ENCODE results near the gene SLC5A10. TPM values are rescaled to one million over a fixed set of nuclear protein-coding genes. Genes with fewer than 3 reads are reported as not detected.

Gene SLC5A10
- polyA plus RNA-seq, 1 of the 3 experiments (the other 2 are of a cell fraction): not detected

- Histone ChIP-seq H3K4me3 (ENCODE audit: low read depth in 2 of 2, low read length in 1 of 2) (no peak overlapping the region), H4K20me1 (ENCODE audit: insufficient read depth) (no peaks in the 10 kb centered on the region), H3K27ac (ENCODE audit: low read depth in 2 of 2, low read length in 1 of 2) (peak overlapping the region in 1 of 2 experiments; percentile 63; a peak in 1 of 4 replicates), H3K9ac (peak overlapping the region; percentile 71), H3K9me3 (no peaks in the 10 kb centered on the region), H3K9me2 (no peaks in the 10 kb centered on the region), H3K27me3 (ENCODE audit: insufficient read depth) (no peaks in the 10 kb centered on the region), H3K79me2 (ENCODE audit: insufficient read depth) (no peaks in the 10 kb centered on the region), H3K36me3 (replicated peaks in 1 of 2; ENCODE audit: control insufficient read depth in 1 of 2, insufficient read depth in 2 of 2, low read length in 1 of 2) (peaks cover 0 to 20% of the 10 kb centered on the region in 2 experiments), H2AFZ (ENCODE audit: low read depth) (no peak overlapping the region), H3F3A (replicated peaks; ENCODE audit: insufficient read depth) (no peaks in the 10 kb centered on the region), H3K4me1 (ENCODE audit: control insufficient read depth in 1 of 2, insufficient read depth in 2 of 2, low read depth in 1 of 2, low read length in 1 of 2) (peaks cover 0 to 11% of the 10 kb centered on the region in 2 experiments; a peak in 3 of 4 replicates), H3K4me2 (no peak overlapping the region; the same call in 1 of the 2 replicates)
- ChIA-PET POLR2A (no interaction called here), CTCF (interaction anchor here (2.5 kb wide), 1 partner anchor 21 kb away, joined by 17 read pairs; no protein-coding TSS in a partner anchor)
- WGBS (ENCODE audit: low lambda C conversion rate): 93% methylated on average over 6 of the region's 6 CpGs
- TF ChIP-seq, protein P1, sequence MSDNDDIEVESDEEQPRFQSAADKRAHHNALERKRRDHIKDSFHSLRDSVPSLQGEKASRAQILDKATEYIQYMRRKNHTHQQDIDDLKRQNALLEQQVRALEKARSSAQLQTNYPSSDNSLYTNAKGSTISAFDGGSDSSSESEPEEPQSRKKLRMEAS (IDR thresholded peaks at IDR 0.05; ENCODE audit: low read depth): no peak
- no peak for TF ChIP-seq USF2 (IDR thresholded peaks at IDR 0.05; ENCODE audit: borderline replicate concordance, low read depth, low read length)
- TF ChIP-seq, protein P2, sequence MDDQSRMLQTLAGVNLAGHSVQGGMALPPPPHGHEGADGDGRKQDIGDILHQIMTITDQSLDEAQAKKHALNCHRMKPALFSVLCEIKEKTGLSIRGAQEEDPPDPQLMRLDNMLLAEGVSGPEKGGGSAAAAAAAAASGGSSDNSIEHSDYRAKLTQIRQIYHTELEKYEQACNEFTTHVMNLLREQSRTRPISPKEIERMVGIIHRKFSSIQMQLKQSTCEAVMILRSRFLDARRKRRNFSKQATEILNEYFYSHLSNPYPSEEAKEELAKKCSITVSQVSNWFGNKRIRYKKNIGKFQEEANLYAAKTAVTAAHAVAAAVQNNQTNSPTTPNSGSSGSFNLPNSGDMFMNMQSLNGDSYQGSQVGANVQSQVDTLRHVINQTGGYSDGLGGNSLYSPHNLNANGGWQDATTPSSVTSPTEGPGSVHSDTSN (IDR thresholded peaks at IDR 0.05): no peak
- TF ChIP-seq, protein P3, sequence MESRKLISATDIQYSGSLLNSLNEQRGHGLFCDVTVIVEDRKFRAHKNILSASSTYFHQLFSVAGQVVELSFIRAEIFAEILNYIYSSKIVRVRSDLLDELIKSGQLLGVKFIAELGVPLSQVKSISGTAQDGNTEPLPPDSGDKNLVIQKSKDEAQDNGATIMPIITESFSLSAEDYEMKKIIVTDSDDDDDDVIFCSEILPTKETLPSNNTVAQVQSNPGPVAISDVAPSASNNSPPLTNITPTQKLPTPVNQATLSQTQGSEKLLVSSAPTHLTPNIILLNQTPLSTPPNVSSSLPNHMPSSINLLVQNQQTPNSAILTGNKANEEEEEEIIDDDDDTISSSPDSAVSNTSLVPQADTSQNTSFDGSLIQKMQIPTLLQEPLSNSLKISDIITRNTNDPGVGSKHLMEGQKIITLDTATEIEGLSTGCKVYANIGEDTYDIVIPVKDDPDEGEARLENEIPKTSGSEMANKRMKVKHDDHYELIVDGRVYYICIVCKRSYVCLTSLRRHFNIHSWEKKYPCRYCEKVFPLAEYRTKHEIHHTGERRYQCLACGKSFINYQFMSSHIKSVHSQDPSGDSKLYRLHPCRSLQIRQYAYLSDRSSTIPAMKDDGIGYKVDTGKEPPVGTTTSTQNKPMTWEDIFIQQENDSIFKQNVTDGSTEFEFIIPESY (IDR thresholded peaks at IDR 0.05; ENCODE audit: borderline replicate concordance, low read depth): no peak
- no peak for DNase-seq
Observed at GRCh38 chr17:18981335-18981641, 29.3 kb downstream of the SLC5A10 start.

DNA sequence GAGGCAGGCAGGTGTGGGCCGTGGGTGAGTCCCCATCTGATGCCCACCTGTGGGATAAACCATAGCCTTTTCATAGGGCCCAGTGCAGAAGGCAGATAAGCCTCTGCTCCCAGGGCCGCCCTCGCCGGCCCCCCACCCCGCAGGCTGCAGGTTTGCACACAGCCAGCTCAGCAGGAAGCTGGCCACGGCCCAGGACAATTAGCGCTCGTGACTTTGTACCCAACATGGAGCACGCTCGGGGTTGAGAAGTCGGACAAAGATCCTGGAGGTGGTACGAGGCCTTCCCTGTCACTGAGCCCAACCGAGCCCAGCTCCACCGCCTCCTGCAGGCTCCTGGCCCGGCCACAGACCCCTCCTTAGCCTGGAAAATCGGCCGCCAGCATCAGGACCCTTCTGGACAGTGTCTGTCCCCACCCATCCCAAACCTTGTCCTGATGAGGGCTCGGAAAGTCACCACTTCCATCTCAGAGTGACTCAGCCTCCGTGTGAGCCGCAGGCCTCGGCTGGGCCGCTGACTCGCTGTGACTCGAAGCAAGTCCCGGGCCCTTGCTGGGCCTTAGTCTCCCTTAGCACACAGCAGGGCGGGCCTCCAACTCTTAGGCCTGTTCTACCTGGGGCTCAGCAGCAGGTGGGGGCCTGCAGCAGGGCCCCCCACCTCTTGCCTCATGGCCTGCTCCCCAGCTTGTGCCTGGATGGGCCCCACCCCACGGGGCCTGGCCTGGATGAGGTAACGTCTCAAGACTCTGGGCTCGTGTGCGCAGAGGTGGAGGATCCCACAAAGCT, 29.9 kb downstream of the SLC5A10 start:
- Histone ChIP-seq H2AFZ (ENCODE audit: low read depth) (peak overlapping the region; percentile 67), H3K4me3 (ENCODE audit: low read depth in 2 of 2, low read length in 1 of 2) (no peak overlapping the region), H3F3A (replicated peaks; ENCODE audit: insufficient read depth) (no peaks in the 10 kb centered on the region), H3K9me2 (no peaks in the 10 kb centered on the region), H4K20me1 (ENCODE audit: insufficient read depth) (no peaks in the 10 kb centered on the region), H3K4me2 (peak overlapping the region; percentile 41; the same call in 1 of the 2 replicates), H3K27ac (ENCODE audit: low read depth in 2 of 2, low read length in 1 of 2) (peak overlapping the region in 1 of 2 experiments; percentile 63; a peak in 3 of 4 replicates), H3K4me1 (ENCODE audit: control insufficient read depth in 1 of 2, insufficient read depth in 2 of 2, low read depth in 1 of 2, low read length in 1 of 2) (peaks cover 0 to 11% of the 10 kb centered on the region in 2 experiments; a peak in 3 of 4 replicates), H3K9ac (peak overlapping the region; percentile 71), H3K27me3 (ENCODE audit: insufficient read depth) (no peaks in the 10 kb centered on the region), H3K36me3 (replicated peaks in 1 of 2; ENCODE audit: control insufficient read depth in 1 of 2, insufficient read depth in 2 of 2, low read length in 1 of 2) (peaks cover 0 to 20% of the 10 kb centered on the region in 2 experiments), H3K79me2 (ENCODE audit: insufficient read depth) (no peaks in the 10 kb centered on the region), H3K9me3 (no peaks in the 10 kb centered on the region)
- WGBS (ENCODE audit: low lambda C conversion rate): 53% methylated on average over 18 of the region's 30 CpGs
- ChIA-PET POLR2A (no interaction called here), CTCF (interaction anchor here (2.5 kb wide), 1 partner anchor 21 kb away, joined by 17 read pairs; no protein-coding TSS in a partner anchor)
- no peak for DNase-seq
- TF ChIP-seq, protein P1 (IDR thresholded peaks at IDR 0.05; ENCODE audit: low read depth): peak; percentile 87
- TF ChIP-seq FOSL2 (IDR thresholded peaks at IDR 0.05; ENCODE audit: borderline replicate concordance, low read depth): peak; percentile 83
- TF ChIP-seq, protein P2 (IDR thresholded peaks at IDR 0.05): peak; percentile 15; the same call in 1 of the 2 replicates
- peak in 1 of 2 experiments; percentile 11; a peak in 1 of 4 replicates for TF ChIP-seq EP300 (IDR thresholded peaks at IDR 0.05; ENCODE audit: borderline replicate concordance in 1 of 2, low read depth in 1 of 2, low read length in 1 of 2)
- no peak for TF ChIP-seq REST (IDR thresholded peaks at IDR 0.05; ENCODE audit: low read depth, low read length)
- no peak for TF ChIP-seq TAF1 (IDR thresholded peaks at IDR 0.05; ENCODE audit: borderline replicate concordance, low read depth, low read length)
